ENCODE results near the gene DNAJC5. TPM values are rescaled to one million over a fixed set of nuclear protein-coding genes. Genes with fewer than 3 reads are reported as not detected.

The DNAJC5 gene
- total RNA-seq, 3 donors from 2014 or later, result 31.1 to 37.9 (median 37.0) TPM

- H3K4me3 ChIP-seq, result peak within 1 kb of the TSS; percentile 81 to 99 (median 85)
- TF ChIP-seq CTCF (IDR thresholded peaks at IDR 0.05), result peak in 1 of 3 donors; percentile 51
- TF ChIP-seq POLR2AphosphoS5 (IDR thresholded peaks at IDR 0.05), result no peak
- no peak for TF ChIP-seq POLR2A (IDR thresholded peaks at IDR 0.05)
- no peaks in the 10 kb centered on the region for H3K9me3 ChIP-seq
- DNase-seq (ENCODE audit: low spot score in 2 of 2), result no peak
- peak within 1 kb of the TSS; percentile 85 to 92 for H3K27ac ChIP-seq
- H3K36me3 ChIP-seq, result no peaks in the 10 kb centered on the region
- intact Hi-C loops (cut with DNase I; ENCODE audit: low total_unique reads), result loop anchor here (10.0 kb wide), 1 partner anchor 85 kb away; the partner anchor contains the start of gene DNAJC5
- H3K4me1 ChIP-seq, result peaks cover 13 to 29% of the 10 kb centered on the region in 2 donors
- H3K27me3 ChIP-seq, result no peaks in the 10 kb centered on the region
Measured at GRCh38 chr20:63979557-63980316, 84.8 kb downstream of the DNAJC5 start, which contains the start of gene SAMD10. TSS of gene SAMD10 (minus strand) at chr20:63979642. CDS start at chr20:63979467, 175 bp downstream.

DNA sequence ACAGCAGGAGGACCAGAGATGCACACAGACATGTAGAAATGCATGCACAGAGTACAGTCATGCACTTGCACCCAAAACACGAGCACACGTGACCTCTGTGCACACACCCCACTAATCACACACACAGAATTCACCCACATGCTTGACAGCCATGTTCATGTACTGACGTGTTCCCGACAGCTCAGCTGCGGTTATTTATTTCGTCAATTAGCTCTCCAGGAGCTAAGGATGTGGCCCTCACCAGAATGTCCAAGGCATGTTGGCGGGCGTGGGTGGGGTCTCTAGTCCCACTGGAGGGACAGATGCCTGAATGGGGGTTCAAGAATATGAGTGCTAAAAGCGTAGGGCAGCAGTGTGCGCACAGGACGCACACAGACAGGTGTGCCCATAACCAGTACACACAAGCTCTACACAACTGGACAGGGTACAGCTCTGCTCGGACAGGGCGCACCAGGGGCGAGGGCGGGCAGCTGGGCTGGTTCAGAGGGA, 85.4 kb downstream of the DNAJC5 start:
- Histone ChIP-seq H3K36me3 (no peaks in the 10 kb centered on the region), H3K4me3 (peak overlapping the region; percentile 81 to 99 (median 85)), H3K9me3 (no peaks in the 10 kb centered on the region), H3K27ac (peak overlapping the region; percentile 85 to 92), H3K4me1 (peaks cover 13 to 29% of the 10 kb centered on the region in 2 donors), H3K27me3 (no peaks in the 10 kb centered on the region)
- intact Hi-C loops (cut with DNase I; ENCODE audit: low total_unique reads), result no loop called here
- TF ChIP-seq CTCF (IDR thresholded peaks at IDR 0.05), result no peak
- no peak for TF ChIP-seq POLR2A (IDR thresholded peaks at IDR 0.05)
- no peak for DNase-seq (ENCODE audit: low spot score in 2 of 2)

- peaks cover 13 to 29% of the 10 kb centered on the region in 2 donors for H3K4me1 ChIP-seq
- intact Hi-C loops (cut with DNase I; ENCODE audit: low total_unique reads), result no loop called here
- H3K27ac ChIP-seq, result peak within 1 kb of the TSS; percentile 85 to 92
- peak; percentile 92 to 97 (median 93) for TF ChIP-seq POLR2AphosphoS5 (IDR thresholded peaks at IDR 0.05)
- TF ChIP-seq POLR2A (IDR thresholded peaks at IDR 0.05), result peak; percentile 73
- peak; percentile 59 to 76 (median 62) for TF ChIP-seq CTCF (IDR thresholded peaks at IDR 0.05)
- no peaks in the 10 kb centered on the region for H3K9me3 ChIP-seq
- DNase-seq (ENCODE audit: low spot score in 2 of 2), result peak; percentile 90 to 96
- H3K27me3 ChIP-seq, result no peaks in the 10 kb centered on the region
- no peaks in the 10 kb centered on the region for H3K36me3 ChIP-seq
- peak within 1 kb of the TSS; percentile 81 to 99 (median 85) for H3K4me3 ChIP-seq
Measured at GRCh38 chr20:63980806-63981728, 86.1 kb downstream of the DNAJC5 start, which contains the start of gene PRPF6. TSS of gene PRPF6 (plus strand) at chr20:63981132. CDS start at chr20:63981246, 114 bp downstream.

- no peaks in the 10 kb centered on the region for H3K36me3 ChIP-seq
- intact Hi-C loops (cut with DNase I; ENCODE audit: low total_unique reads), result no loop called here
- DNase-seq (ENCODE audit: low spot score in 2 of 2), result no peak
Measured at GRCh38 chr20:63982937-63983336, 88.0 kb downstream of the DNAJC5 start.

More at GRCh38 chr20:63982937-63983336, 88.0 kb downstream of the DNAJC5 start:
- no peaks in the 10 kb centered on the region for H3K9me3 ChIP-seq
- H3K27me3 ChIP-seq, result no peaks in the 10 kb centered on the region
- H3K4me3 ChIP-seq, result no peak overlapping the region
- H3K4me1 ChIP-seq, result peaks cover 13 to 29% of the 10 kb centered on the region in 2 donors
- TF ChIP-seq POLR2AphosphoS5 (IDR thresholded peaks at IDR 0.05) (no peak), POLR2A (IDR thresholded peaks at IDR 0.05) (no peak), CTCF (IDR thresholded peaks at IDR 0.05) (no peak)
- no peak overlapping the region for H3K27ac ChIP-seq

Other genes starting within 250 kb of the DNAJC5 start
- 10 to 100 TPM; 11.8 to 19.6 (median 17.7) TPM for gene STMN3, start 241.7 kb upstream of the DNAJC5 start, total RNA-seq
- 10 to 100 TPM; 12.5 to 22.3 (median 15.1) TPM for gene RTEL1, start 236.8 kb upstream of the DNAJC5 start, total RNA-seq
- gene TNFRSF6B, start 198.5 kb upstream of the DNAJC5 start, total RNA-seq, result 10 to 100 TPM in 1 of 3 donors, 1 to 10 TPM in 2; 2.8 to 40.0 (median 7.4) TPM
- 10 to 100 TPM; 30.7 to 41.0 (median 32.3) TPM for gene ARFRP1, start 187.2 kb upstream of the DNAJC5 start, total RNA-seq
- gene ZGPAT, start 187.1 kb upstream of the DNAJC5 start, total RNA-seq, result 10 to 100 TPM; 17.6 to 26.9 (median 24.9) TPM
- 10 to 100 TPM in 2 of 3 donors, 1 to 10 TPM in 1; 7.0 to 16.7 (median 12.0) TPM for gene LIME1, start 158.5 kb upstream of the DNAJC5 start, total RNA-seq
- gene SLC2A4RG, start 155.3 kb upstream of the DNAJC5 start, total RNA-seq, result 10 to 100 TPM; 22.9 to 58.9 (median 36.9) TPM
- 10 to 100 TPM in 2 of 3 donors, 1 to 10 TPM in 1; 8.2 to 18.7 (median 10.7) TPM for gene ZBTB46, start 63.9 kb upstream of the DNAJC5 start, total RNA-seq
- not detected for gene ABHD16B, start 33.6 kb upstream of the DNAJC5 start, total RNA-seq
- gene TPD52L2, start 29.9 kb upstream of the DNAJC5 start, total RNA-seq, result 100 to 1,000 TPM in 1 of 3 donors, 10 to 100 TPM in 2; 75.1 to 146 (median 84.2) TPM
- gene UCKL1, start 61.3 kb downstream of the DNAJC5 start, total RNA-seq, result 10 to 100 TPM; 24.2 to 44.9 (median 36.3) TPM
- gene ZNF512B, start 74.8 kb downstream of the DNAJC5 start, total RNA-seq, result 10 to 100 TPM in 1 of 3 donors, 1 to 10 TPM in 2; 5.8 to 12.7 (median 9.2) TPM
- gene SAMD10, start 84.5 kb downstream of the DNAJC5 start, total RNA-seq, result 1 to 10 TPM in 2 of 3 donors, under 1 TPM in 1; 0.96 to 3.3 (median 2.8) TPM
- gene PRPF6, start 86.0 kb downstream of the DNAJC5 start, total RNA-seq, result 10 to 100 TPM; 53.9 to 67.5 (median 59.6) TPM
- 1 to 10 TPM in 2 of 3 donors, under 1 TPM in 1; 0.66 to 1.3 (median 1.1) TPM for gene C20orf204, start 141.1 kb downstream of the DNAJC5 start, total RNA-seq
- gene SOX18, start 154.5 kb downstream of the DNAJC5 start, total RNA-seq, result 1 to 10 TPM; 1.8 to 8.8 (median 3.2) TPM
- gene TCEA2, start 168.1 kb downstream of the DNAJC5 start, total RNA-seq, result 10 to 100 TPM; 23.9 to 39.4 (median 26.6) TPM
- 10 to 100 TPM; 14.7 to 22.2 (median 16.4) TPM for gene RGS19, start 184.4 kb downstream of the DNAJC5 start, total RNA-seq
- gene OPRL1, start 185.0 kb downstream of the DNAJC5 start, total RNA-seq, result 1 to 10 TPM; 1.6 to 3.4 (median 2.3) TPM
- gene LKAAEAR1, start 189.3 kb downstream of the DNAJC5 start, total RNA-seq, result under 1 TPM in 1 of 3 donors, not detected in 2; 0.64 TPM
- not detected for gene NPBWR2, start 212.4 kb downstream of the DNAJC5 start, total RNA-seq

Data from breast epithelium (tissue), 4 donors.